Islet of Langerhans (tissue), 1 donor: ENCODE data around the gene SEL1L3.

Experiments used
- FAIRE-seq: peaks from one replicate; lab custom pipeline; 2011; peaks lifted over from hg19 to GRCh38; lab: Jason Lieb, UNC

Gene SEL1L3

DNA sequence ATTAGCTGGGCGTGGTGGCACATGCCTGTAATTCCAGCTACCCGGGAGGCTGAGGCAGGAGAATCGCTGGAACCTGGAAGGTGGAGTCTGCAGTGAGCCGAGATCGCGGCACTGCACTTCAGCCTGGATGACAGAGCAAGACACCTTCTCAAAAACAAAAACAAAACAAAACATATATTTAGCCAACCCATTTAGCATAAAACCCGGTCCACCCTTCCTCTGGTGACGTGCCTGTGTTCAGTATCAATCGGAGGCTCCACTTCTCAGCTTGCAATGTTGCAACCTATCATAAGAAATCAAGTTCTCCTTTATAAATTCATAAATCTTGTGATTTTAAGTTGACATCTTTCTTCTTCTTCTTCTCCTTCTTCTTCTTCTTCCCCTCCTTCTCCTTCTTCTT is 133.2 kb downstream of the SEL1L3 start:
- no peak for FAIRE-seq

DNA sequence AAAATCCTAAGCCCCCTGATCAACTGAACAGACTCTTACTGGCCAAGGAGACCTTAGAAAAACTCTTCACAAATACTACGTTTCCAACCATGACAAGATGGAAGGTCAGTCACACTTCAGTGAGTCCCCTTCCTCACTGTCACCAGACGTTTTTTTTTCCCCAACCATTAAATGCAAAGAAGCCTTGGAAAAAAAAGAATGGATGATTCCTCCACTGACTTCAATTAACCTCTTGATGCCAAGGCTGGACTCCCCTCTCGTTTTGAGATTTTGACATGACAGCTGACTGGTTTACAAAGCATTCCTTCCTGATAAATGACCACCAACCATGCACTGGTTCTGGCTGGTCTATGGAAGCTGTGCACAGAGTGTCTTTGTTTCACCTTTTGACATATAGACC is 133.9 kb downstream of the SEL1L3 start:
- FAIRE-seq, result no peak

DNA sequence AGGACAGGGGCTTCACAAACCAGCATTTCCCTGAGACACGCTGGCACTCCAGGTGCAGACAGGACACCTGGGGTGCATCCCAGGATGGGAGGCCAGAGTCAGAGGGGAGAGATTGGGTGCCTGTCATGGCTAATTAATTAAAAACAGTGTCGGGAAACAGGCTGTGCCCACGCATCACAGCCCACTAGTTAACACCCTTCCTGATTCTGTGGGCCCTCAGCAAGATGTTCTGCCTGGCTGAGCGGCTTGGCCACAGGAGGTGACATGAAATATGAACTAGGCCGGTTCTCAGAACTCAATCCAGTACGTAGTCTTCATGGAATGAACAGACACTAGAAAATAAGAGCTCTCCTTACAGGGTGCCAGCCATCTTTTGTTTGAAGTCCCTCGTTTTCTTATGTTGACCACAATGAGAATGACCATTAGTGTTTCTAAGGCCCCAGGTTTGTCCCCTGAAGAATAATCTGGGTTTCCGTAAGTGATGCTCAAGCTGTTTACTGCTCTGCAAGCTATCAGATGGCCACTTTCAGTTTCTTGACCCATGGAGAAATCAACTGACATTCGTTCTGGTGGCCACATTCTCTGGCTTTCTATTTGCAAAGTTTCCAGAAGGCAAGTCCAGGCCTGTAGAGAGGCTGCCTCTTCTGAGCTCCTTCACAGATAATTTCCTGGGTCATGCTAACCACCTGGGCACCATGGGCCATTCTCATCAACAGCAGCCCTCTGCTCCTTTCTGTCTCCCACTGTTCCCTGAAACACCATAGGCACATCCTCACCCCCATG is 134.9 kb downstream of the SEL1L3 start:
- no peak for FAIRE-seq

DNA sequence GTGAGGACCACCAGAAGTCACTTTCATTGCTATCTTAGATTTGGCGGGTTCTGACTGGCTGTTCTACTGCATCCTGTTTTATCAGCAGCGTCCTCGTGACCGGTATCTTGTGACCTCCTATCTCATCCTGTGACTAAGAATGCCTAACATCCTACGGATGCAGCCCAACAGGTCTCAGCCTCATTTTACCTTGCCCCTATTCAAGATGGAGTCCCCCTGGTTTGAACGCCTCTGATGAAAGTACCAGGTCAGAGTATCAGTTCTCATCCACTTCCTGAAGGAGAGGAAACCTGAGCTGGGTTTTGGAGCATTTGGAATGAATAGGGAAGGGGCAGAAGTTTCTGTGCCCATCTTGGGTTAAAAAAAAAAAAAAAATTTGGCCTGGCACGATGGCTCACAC is 136.9 kb downstream of the SEL1L3 start:
- FAIRE-seq, result no peak

DNA sequence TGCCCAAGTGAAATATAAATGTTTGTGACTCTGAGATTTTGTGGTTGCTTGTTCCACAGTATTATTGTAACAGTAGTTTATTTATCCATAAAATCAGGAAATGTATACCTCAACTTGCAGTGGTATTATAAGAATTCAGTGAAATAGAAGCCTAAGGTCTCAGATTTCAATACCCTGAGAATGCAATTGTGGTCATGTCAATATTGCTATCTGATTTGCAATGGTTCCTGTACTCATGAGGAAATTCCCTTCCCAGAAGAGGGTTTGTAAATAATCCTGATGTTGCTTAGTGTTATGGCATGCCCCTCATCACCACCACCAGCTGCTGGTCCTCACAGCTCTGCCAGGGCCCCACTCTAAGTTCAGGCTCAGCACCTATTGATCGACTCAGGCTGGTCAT is 139.4 kb downstream of the SEL1L3 start:
- FAIRE-seq, result no peak

DNA sequence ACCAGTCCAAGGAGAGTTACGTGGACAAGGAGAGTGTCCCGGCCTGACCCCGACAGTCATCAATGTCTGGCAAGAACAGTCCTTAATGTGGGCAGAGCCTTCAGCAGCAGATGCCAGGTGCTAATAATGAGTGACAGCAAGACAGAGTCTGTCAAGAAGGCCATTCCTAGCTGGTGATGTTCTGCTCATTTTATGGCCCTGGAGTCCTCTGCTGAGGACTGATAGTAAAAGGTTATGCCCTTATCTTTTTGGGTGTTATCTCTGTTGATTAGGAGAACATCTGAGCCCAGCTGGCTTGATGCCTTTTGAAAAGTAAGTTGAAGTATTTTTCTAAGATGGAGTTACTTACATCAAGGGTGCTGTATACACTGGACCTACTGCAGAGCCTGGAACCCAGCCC is 139.8 kb downstream of the SEL1L3 start:
- FAIRE-seq, result no peak

DNA sequence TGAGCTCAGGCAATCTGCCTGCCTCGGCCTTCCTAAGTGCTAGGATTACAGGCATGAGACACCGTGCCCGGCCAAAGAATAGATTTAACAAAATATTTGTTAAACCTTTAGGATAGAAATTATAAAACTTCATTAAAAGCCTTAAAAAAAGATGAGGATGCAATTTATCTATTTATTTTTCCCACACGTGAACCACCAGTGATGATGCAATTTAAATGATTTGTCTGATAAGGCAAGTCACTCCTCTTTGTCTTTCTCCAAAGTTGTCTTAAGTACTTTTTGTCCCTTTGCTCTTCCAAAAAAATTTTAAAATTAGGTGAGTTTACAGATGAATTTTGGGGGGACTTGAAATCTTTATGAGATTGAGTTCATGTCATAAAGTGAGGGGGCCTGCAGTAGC is 149.0 kb downstream of the SEL1L3 start:
- no peak for FAIRE-seq

DNA sequence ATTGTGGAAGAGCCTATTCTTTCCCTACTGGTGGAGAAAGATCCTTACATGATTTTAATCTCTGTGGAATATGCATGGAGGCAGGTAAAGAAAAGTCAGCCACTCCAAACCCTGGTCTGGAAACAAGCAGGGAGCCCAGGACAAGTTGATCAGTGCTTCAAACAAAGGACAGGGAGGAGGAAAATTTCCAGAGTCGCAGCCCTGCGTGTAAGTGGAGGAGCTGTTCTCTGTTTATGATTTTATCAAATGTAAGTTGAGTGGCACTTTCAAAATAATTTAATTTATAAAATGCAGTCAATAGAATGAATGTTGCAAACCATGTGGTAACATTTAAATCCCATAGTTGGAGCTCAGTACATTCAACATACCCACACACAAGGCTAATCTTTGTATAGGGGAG is 150.2 kb downstream of the SEL1L3 start:
- FAIRE-seq, result no peak

DNA sequence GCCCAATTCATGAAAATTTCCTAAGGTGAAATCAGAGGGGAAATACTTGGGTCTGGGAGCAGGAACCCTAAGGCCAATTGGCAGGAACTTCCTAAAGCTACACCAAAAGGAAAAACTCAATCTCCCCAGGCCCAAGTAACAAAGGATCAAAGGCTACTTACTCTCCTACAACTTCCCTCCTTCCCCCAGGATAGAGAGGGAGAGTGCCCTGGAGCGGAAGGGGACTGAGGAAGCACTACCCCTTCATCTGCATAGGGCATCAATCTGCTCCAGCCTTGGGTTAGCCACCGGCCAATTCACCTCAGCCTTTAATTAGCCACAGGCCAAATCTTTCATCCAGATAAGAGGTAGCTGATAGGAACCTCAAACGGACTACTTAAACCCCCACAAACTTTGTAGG is 152.2 kb downstream of the SEL1L3 start:
- FAIRE-seq, result no peak

DNA sequence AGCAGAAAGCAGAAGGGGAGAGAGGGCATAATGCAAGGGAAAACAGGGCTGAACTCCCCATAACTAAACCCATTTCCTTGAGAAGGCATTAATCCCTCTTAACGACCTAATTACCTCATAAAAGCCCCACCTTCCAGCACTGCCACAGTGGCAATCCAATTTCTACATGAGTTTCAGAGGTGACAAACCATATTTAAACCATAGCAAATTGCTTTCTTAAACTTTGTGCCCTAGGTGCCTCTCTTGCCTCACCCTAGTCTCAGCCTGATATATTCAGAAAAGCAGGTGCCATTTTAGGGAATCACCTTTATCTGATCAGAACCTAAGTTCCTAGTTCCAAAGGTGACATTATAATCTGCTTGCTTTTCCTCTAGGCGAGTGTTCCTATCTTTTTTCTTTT is 158.3 kb downstream of the SEL1L3 start:
- no peak for FAIRE-seq

DNA sequence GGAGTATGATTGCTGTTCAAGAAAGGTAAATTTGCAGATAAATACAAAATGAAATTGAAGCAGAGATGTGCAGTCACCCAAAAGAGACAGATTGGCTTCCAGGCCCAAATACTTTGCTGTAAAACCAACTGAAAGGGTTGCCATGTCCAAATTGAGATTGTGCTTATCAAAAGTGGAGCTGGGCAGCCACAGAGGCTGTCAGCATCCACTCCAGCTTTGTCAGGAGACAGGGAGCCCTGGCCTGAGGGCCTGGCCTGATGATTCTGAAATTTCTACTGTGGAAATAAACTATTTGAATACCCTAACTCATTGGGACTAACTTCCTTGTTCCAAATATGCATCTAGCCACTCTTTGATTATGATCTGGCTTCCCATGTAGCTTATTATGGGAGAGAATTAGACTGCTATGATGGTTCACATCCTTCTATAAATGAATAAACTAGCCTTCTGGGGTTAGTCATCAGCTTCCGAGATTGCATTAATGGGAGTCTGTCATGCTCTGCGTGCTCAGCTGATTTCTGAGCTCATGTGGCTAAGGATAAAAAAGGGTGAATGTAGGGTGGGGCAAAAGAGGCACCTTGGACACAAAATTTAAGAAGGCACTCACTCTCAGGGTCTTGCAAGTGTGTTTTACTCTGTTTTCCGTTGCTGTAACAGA is 158.9 kb downstream of the SEL1L3 start:
- no peak for FAIRE-seq

DNA sequence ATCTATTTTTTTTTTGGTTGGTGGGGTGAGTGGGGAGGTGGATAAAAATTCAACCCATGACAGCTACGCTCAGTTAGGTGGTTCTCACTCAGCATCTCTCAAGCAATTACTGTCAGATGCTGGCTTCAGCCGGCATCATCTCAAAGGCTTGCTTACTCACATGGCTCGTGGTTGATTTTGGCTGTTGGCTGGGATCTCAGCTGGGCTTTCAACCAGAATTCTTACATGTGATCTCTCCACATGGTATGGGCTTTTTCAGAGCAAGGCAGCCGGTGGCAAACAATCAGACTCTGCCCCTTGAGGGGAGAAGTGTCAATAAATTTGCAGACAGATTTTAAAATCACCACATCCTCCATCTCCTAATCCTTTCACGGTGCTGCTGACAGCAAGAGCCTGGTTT is 159.9 kb downstream of the SEL1L3 start:
- no peak for FAIRE-seq

DNA sequence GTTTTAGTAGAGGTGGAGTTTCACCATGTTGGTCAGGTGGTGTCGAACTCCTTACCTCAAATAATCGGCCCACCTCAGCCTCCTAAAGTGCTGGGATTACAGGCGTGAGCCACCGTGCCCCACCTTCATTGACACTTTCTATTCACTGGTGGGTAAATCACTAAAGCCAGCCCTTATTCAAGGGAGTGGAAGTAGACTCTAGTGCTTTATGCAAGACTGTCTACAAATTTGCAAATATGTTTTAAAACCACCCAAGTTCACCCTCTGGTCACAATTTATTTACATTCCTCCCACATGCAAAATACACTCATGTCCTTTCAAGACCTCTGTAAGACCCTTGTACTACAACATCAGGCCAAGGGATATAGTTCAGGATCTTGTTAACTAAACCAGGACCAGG is 162.1 kb downstream of the SEL1L3 start:
- FAIRE-seq, result no peak

DNA sequence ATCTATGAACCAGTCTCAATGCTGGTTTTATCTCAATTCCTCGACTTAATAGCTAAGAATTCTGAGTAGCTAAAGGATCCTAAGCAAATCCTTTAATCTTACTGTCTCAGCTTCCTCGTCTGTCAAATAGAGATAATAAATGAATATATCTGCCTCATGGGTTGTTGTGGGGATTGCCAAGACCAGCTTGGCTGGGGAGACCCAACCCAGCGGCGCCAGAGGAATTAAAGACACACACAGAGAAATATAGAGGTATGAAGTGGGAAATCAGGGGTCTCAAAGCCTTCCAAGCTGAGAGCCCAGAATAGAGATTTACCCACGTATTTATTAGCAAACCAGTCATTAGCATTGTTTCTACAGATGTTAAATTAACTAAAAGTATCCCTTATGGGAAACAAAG is 165.3 kb downstream of the SEL1L3 start:
- FAIRE-seq, result no peak
